HCT116 (cell line): Measurements from ENCODE around the gene EIF4E1B. TPM values are rescaled to one million over a fixed set of nuclear protein-coding genes. Genes with fewer than 3 reads are reported as not detected.
"Not testable (repeated sequence)": the region's sequence is repeated elsewhere in the genome, so short reads cannot be mapped to it uniquely, and the experiment has no call there.

Source experiments
- ATAC-seq: fragments of 200-7000 bp; cut with Tn5 transposase; 2 replicates; pipeline ENCODE4 v1.9.1; 2020; ENCODE audit warnings: mild to moderate bottlenecking, moderate library complexity
- BruUV-seq: library from RNA; stranded (reverse); fragments of 400-500 nt; replicated peaks from 2 replicates; lab custom pipeline; 2021; lab: Mats Ljungman, UMichigan
- CTCF ChIA-PET: fragments of 300-600 bp; sonication (Branson Sonifier 250); formaldehyde crosslinking; loops from one replicate; lab custom pipeline; 2021; ENCODE audit warnings: antibody characterized with exemption; lab: Charles Lee
- POLR2A ChIA-PET: fragments of 300-600, 350-600 bp; sonication (Branson Sonifier 250); formaldehyde crosslinking; loops from one replicate; lab custom pipeline; 2021; ENCODE audit warnings: antibody characterized with exemption; lab: Charles Lee
- RAD21 ChIA-PET, 2 experiments: fragments of 300-600 bp; sonication (Branson Sonifier 250); formaldehyde crosslinking; loops; one replicate each; lab custom pipeline; 2023; ENCODE audit warnings: low total read pairs in 2 of 2; ENCODE audit not compliant: uncharacterized antibody in 2 of 2, unreplicated experiment in 2 of 2, low non-redundant PET in 1 of 2; lab: Charles Lee
- DNase-seq: peaks from one replicate; pipeline ENCODE4 v3.0.0-alpha.2; 2010; ENCODE audit warnings: low read depth, low spot score
- H2AFZ ChIP-seq: fragments of 200-600 bp; shearing (Covaris generic), sonication (generic); 2 replicates; pipeline ENCODE4 v1.6.1; 2017; ENCODE audit warnings: low read depth, mixed run types, mixed read lengths, antibody characterized with exemption, low read length; ENCODE audit not compliant: poor library complexity, severe bottlenecking
- H3K27ac ChIP-seq: 2 replicates; pipeline ENCODE4 v1.5.1; 2012; ENCODE audit warnings: low read depth, low read length
- H3K27me3 ChIP-seq: fragments of 200-600 bp; sonication (generic); 2 replicates; pipeline ENCODE4 v1.6.1; 2016; ENCODE audit warnings: mixed run types, low read length, mixed read lengths; ENCODE audit not compliant: insufficient read depth
- H3K36me3 ChIP-seq, 2 experiments: fragments of 200-500 bp in 1 of 2; fragments of 200-600 bp in 1 of 2; sonication (Bioruptor generic) in 1 of 2; sonication (generic) in 1 of 2; 2 replicates each; pipeline versions ENCODE4 v1.5.1 to v1.6.1; 2014 to 2016; ENCODE audit warnings: low read length in 2 of 2, inconsistent platforms in 1 of 2, mixed read lengths in 1 of 2, mixed run types in 1 of 2; ENCODE audit not compliant: insufficient read depth in 2 of 2, control insufficient read depth in 1 of 2
- H3K4me1 ChIP-seq, 2 experiments: fragments of 200-600 bp in 1 of 2; sonication (generic) in 1 of 2; 2 replicates each; pipeline versions ENCODE4 v1.5.1 to v1.6.1; 2012 to 2017; ENCODE audit warnings: low read length in 2 of 2, inconsistent platforms in 1 of 2, mild to moderate bottlenecking in 1 of 2, mixed read lengths in 1 of 2, mixed run types in 1 of 2, moderate library complexity in 1 of 2; ENCODE audit not compliant: insufficient read depth in 2 of 2, control insufficient read depth in 1 of 2
- H3K4me2 ChIP-seq: fragments of 200-600 bp; sonication (generic); 2 replicates; pipeline ENCODE4 v1.6.1; 2017; ENCODE audit warnings: mixed run types, low read length, mixed read lengths
- H3K4me3 ChIP-seq, 2 experiments: fragments of 200-600 bp in 1 of 2; sonication (generic) in 1 of 2; replicated peaks in 1 of 2; 2 replicates each; pipeline ENCODE4 v1.5.1; 2011 to 2016; ENCODE audit warnings: low read length in 2 of 2, control low read depth in 1 of 2, low read depth in 1 of 2, mild to moderate bottlenecking in 1 of 2, mixed read lengths in 1 of 2, mixed run types in 1 of 2
- H3K79me2 ChIP-seq: fragments of 200-600 bp; sonication (generic); 2 replicates; pipeline ENCODE4 v1.6.1; 2017; ENCODE audit warnings: mild to moderate bottlenecking, mixed run types, low read length, moderate library complexity, mixed read lengths; ENCODE audit not compliant: insufficient read depth
- H3K9ac ChIP-seq: fragments of 200-600 bp; sonication (generic); 2 replicates; pipeline ENCODE4 v1.6.1; 2016; ENCODE audit warnings: low read length, mixed read lengths
- H3K9me2 ChIP-seq: fragments of 200-600 bp; sonication (generic), shearing (Covaris generic); 2 replicates; pipeline ENCODE4 v1.6.1; 2017; ENCODE audit warnings: mixed run types, mild to moderate bottlenecking, moderate library complexity; ENCODE audit not compliant: insufficient read depth
- H3K9me3 ChIP-seq, 2 experiments: fragments of 200-500 bp in 1 of 2; fragments of 200-600 bp in 1 of 2; sonication (Bioruptor generic) in 1 of 2; sonication (generic) in 1 of 2; 2 replicates each; pipeline ENCODE4 v1.6.1; 2014 to 2017; ENCODE audit warnings: low read length in 2 of 2, mixed read lengths in 2 of 2, inconsistent platforms in 1 of 2, low read depth in 1 of 2, mild to moderate bottlenecking in 1 of 2, mixed run types in 1 of 2, moderate library complexity in 1 of 2; ENCODE audit not compliant: control insufficient read depth in 1 of 2, insufficient read depth in 1 of 2
- H4K20me1 ChIP-seq: fragments of 200-600 bp; sonication (generic), shearing (Covaris generic); 2 replicates; pipeline ENCODE4 v1.6.1; 2017; ENCODE audit warnings: mixed run types, mild to moderate bottlenecking, moderate library complexity; ENCODE audit not compliant: insufficient read depth
- EGR1 ChIP-seq: IDR thresholded peaks from 2 replicates; pipeline ENCODE4 v1.6.1; 2012; ENCODE audit warnings: low read depth
- ELF1 ChIP-seq: IDR thresholded peaks from 2 replicates; pipeline ENCODE4 v1.6.1; 2012; ENCODE audit warnings: low read depth, borderline replicate concordance
- EZH2phosphoT487 ChIP-seq: fragments of 200-600 bp; IDR thresholded peaks from 2 replicates; pipeline ENCODE4 v1.6.1; 2018; ENCODE audit warnings: antibody characterized with exemption, borderline replicate concordance
- POLR2A ChIP-seq: IDR thresholded peaks from 2 replicates; pipeline ENCODE4 v1.7.0; 2011; ENCODE audit warnings: borderline replicate concordance; ENCODE audit not compliant: insufficient read depth, insufficient read length; ENCODE audit errors: extremely low read depth
- RAD21 ChIP-seq: IDR thresholded peaks from 2 replicates; pipeline ENCODE4 v1.6.1; 2012; ENCODE audit warnings: low read depth, mild to moderate bottlenecking
- SIN3A ChIP-seq: IDR thresholded peaks from 2 replicates; pipeline ENCODE4 v1.6.1; 2012; ENCODE audit warnings: low read depth
- intact Hi-C: fragments of 100-400 bp; cut with micrococcal nuclease; formaldehyde crosslinking; loops from 2 replicates; pipeline ENCODE4 v1.10.0; 2022
- total RNA-seq: library from RNA; stranded (reverse); gene quantifications from one replicate; pipeline ENCODE4 v1.2.1, GENCODE V29; 2021; ENCODE audit not compliant: unreplicated experiment
- TF ChIP-seq, protein P1 (sequence below): IDR thresholded peaks from 2 replicates; pipeline ENCODE4 v1.6.1; 2012

Gene EIF4E1B
- total RNA-seq, 1 experiment from 2014 or later = 0.07 TPM

DNA sequence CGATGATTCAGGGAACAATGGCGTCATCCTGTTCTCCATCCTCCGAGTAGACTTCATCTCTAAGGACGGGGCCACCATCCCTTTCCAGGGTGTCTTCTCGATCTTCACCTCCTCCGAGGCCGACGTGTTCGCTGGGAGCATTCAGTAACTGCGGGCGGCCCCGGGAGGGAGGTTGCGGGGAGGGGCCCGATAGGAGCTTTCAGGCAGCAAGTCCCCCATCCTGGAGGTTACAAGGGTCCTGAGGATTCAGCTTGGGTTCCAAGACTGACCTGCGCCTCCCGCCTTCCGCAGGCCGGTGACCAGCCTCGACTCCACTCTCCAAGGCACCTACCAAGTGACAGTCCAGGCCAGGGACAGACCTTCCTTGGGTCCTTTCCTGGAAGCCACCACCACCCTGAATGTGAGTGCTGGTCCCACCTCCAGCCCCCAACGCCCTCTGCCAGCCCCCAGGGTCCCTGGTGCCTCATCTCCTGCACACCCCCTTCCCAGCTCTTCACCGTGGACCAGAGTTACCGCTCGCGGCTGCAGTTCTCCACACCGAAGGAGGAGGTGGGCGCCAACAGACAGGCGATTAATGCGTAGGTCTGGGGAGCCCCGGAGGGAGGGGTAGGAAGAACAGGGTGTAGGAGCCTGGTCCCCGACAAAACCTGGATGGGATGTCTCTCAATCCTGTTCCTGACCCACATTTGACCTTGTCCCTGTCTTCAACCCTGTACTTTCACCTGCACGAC, 41.3 kb upstream of the EIF4E1B start:
- no TSS peak for BruUV-seq
- ChIA-PET CTCF (no interaction called here), RAD21 (no interaction called here), POLR2A (no interaction called here)
- intact Hi-C loops = no loop called here
- no peak overlapping the region for H3K9ac ChIP-seq
- no peaks in the 10 kb centered on the region for H3K9me2 ChIP-seq
- H3K4me2 ChIP-seq = no peak overlapping the region
- no peak overlapping the region for H2AFZ ChIP-seq
- no peaks in the 10 kb centered on the region for H3K27me3 ChIP-seq
- no peaks in the 10 kb centered on the region for H4K20me1 ChIP-seq
- DNase-seq = no peak
- H3K4me3 ChIP-seq = no peak overlapping the region
- H3K36me3 ChIP-seq = peaks cover 0 to 4% of the 10 kb centered on the region in 2 experiments; a peak in 1 of 4 replicates
- ATAC-seq = no peak
- H3K27ac ChIP-seq = no peak overlapping the region
- H3K9me3 ChIP-seq = peaks cover 5 to 17% of the 10 kb centered on the region in 2 experiments; a peak in 2 of 4 replicates
- TF ChIP-seq ELF1 = no peak
- TF ChIP-seq POLR2A = no peak
- TF ChIP-seq SIN3A = no peak
- TF ChIP-seq RAD21 = no peak
- TF ChIP-seq, protein P1, sequence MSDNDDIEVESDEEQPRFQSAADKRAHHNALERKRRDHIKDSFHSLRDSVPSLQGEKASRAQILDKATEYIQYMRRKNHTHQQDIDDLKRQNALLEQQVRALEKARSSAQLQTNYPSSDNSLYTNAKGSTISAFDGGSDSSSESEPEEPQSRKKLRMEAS = no peak
- TF ChIP-seq EZH2phosphoT487 = no peak
- no peaks in the 10 kb centered on the region for H3K79me2 ChIP-seq
- H3K4me1 ChIP-seq = no peaks in the 10 kb centered on the region

DNA sequence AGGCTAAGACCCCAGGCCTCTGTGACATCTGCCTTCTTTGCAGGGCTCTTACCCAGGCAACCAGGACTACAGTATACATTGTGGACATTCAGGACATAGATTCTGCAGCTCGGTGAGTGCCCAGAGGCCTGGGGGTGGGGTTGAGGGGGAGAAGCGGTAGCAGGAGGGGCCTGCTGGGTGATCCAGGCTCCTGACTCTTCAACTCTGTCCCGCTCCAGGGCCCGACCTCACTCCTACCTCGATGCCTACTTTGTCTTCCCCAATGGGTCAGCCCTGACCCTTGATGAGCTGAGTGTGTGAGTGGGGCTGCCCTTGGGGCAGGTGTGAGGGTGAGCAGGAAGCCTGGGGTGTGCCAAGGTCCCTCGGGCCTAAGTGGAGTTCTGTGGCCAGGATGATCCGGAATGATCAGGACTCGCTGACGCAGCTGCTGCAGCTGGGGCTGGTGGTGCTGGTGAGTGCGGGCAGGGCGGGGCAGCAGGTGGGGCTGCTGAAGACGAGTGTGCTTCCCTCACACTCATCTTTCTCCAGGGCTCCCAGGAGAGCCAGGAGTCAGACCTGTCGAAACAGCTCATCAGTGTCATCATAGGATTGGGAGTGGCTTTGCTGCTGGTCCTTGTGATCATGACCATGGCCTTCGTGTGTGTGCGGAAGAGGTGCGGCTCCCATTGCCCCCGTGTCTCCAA, 40.3 kb upstream of the EIF4E1B start:
- ChIA-PET POLR2A (no interaction called here), RAD21 (no interaction called here), CTCF (no interaction called here)
- peaks cover 1 to 10% of the 10 kb centered on the region in 2 experiments; a peak in 2 of 4 replicates for H3K9me3 ChIP-seq
- DNase-seq = no peak
- no peak overlapping the region for H3K9ac ChIP-seq
- no peak overlapping the region for H3K4me3 ChIP-seq
- no peaks in the 10 kb centered on the region for H3K4me1 ChIP-seq
- intact Hi-C loops = no loop called here
- H3K36me3 ChIP-seq = peaks cover 0 to 4% of the 10 kb centered on the region in 2 experiments; a peak in 1 of 4 replicates
- H4K20me1 ChIP-seq = no peaks in the 10 kb centered on the region
- H3K27me3 ChIP-seq = no peaks in the 10 kb centered on the region
- no TSS peak for BruUV-seq
- H3K79me2 ChIP-seq = no peaks in the 10 kb centered on the region
- H3K27ac ChIP-seq = no peak overlapping the region
- no peak for TF ChIP-seq EGR1
- TF ChIP-seq, all 23 proteins: peak for 0
- H3K9me2 ChIP-seq = no peaks in the 10 kb centered on the region
- no peak overlapping the region for H3K4me2 ChIP-seq
- no peak for ATAC-seq
- no peak overlapping the region for H2AFZ ChIP-seq

DNA sequence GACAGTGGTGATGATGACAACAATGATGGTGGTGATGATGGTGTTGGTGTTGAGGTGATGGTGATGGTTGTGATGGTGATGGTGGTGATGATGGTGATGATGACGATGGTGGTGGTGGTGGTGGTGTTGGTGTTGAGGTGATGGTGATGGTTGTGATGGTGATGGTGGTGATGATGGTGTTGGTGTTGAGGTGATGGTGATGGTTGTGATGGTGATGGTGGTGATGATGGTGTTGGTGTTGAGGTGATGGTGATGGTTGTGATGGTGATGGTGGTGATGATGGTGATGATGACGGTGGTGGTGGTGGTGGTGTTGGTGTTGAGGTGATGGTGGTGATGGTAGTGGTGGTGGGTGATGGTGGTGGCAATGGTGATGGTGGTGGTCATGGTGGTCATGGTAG, 38.8 kb upstream of the EIF4E1B start:
- DNase-seq, intact Hi-C loops, H3K9ac ChIP-seq, H3K27me3 ChIP-seq, BruUV-seq, POLR2A ChIA-PET, H3K4me3 ChIP-seq, CTCF ChIA-PET, H3K27ac ChIP-seq, H3K4me2 ChIP-seq, H3K36me3 ChIP-seq, RAD21 ChIA-PET, H3K79me2 ChIP-seq, ATAC-seq, H3K9me3 ChIP-seq, H3K9me2 ChIP-seq, H2AFZ ChIP-seq, H4K20me1 ChIP-seq, H3K4me1 ChIP-seq: not testable (repeated sequence)
